GM23248 (cell line): Measurements from ENCODE around the gene CST11.

Source experiments
- EZH2 ChIP-seq: fragments of 200-600 bp; sonication (generic); IDR thresholded peaks from 2 replicates; pipeline ENCODE4 v1.6.1; 2018; ENCODE audit warnings: antibody characterized with exemption, mild to moderate bottlenecking; ENCODE audit not compliant: insufficient read depth, poor library complexity, severe bottlenecking
- EZH2phosphoT487 ChIP-seq: fragments of 200-600 bp; sonication (generic); IDR thresholded peaks from 2 replicates; pipeline ENCODE4 v1.6.1; 2018; ENCODE audit warnings: antibody characterized with exemption, moderate library complexity, mild to moderate bottlenecking, low read depth; ENCODE audit not compliant: insufficient read depth

DNA sequence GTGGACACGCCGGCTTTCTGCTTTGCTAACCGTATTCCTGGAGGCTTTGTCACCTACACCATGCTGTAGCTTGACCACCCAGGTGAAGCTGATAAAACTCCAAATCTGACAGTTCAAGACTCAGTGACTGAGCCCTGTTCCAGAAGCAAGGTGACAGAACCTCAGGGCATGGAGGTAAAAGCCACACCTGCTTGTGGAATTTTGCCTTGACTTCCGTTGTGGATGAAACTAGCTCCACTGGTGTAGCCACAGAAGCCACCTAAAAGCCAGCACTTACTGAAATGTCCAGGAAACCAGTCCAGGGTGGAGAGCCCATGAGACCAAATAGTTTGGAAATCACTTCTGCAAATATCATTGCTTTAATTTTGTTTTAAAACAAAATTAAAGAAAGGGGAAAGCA is 49.2 kb upstream of the CST11 start:
- no peak for TF ChIP-seq EZH2
- no peak for TF ChIP-seq EZH2phosphoT487
